IPS-18c (cell line): Measurements from ENCODE around the gene RNU6-8.

ENCODE experiments used
- H3K4me3 ChIP-seq: 2 replicates; pipeline ENCODE4 v1.7.0; 2013; ENCODE audit warnings: low read depth, mild to moderate bottlenecking, low read length, moderate library complexity; ENCODE audit not compliant: insufficient read depth
- H3K9me3 ChIP-seq: one replicate; pipeline ENCODE4 v1.6.1; 2013; ENCODE audit warnings: mild to moderate bottlenecking, low read length, moderate library complexity; ENCODE audit not compliant: control insufficient read depth, insufficient read depth

The RNU6-8 gene

DNA sequence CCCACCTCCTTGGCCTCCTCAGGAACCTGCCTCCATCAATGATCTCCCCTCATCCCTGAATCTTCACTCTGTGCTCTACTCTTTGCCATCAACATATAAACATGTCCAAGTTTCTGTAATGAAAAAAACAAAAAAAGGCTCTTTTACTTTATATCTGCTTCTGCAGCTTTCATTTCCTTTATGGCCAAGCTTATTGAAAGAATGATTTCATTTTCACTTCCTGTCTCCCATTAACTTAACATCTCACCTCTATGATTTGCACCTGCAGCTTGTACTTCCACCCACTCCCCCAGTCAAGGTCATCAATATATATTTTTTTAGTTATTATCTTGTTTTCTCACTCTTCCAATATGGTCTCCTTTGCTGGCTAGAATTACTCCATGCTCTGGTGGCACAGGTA, 16.8 kb downstream of the RNU6-8 start:
- H3K9me3 ChIP-seq: no peaks in the 10 kb centered on the region
- no peak overlapping the region for H3K4me3 ChIP-seq

DNA sequence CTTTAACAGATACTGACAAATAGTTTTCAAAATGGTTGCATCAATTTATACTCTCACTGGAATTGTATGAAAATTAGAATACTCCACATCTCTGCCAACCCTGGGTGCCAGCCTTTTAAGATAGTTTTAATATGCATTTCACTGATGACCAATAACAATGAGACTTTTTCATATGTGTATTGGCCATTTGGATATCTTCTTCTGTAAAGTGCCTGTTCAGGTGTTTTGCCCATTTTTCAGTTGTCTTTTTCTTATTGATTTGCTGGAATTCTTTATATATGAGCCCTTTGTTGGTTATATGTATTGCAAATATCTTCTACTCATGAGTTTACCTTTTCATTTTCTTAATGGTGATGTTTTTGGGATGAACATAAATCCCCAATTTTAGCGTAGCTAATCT, 18.0 kb downstream of the RNU6-8 start:
- Histone ChIP-seq H3K4me3 (no peak overlapping the region), H3K9me3 (no peaks in the 10 kb centered on the region)

DNA sequence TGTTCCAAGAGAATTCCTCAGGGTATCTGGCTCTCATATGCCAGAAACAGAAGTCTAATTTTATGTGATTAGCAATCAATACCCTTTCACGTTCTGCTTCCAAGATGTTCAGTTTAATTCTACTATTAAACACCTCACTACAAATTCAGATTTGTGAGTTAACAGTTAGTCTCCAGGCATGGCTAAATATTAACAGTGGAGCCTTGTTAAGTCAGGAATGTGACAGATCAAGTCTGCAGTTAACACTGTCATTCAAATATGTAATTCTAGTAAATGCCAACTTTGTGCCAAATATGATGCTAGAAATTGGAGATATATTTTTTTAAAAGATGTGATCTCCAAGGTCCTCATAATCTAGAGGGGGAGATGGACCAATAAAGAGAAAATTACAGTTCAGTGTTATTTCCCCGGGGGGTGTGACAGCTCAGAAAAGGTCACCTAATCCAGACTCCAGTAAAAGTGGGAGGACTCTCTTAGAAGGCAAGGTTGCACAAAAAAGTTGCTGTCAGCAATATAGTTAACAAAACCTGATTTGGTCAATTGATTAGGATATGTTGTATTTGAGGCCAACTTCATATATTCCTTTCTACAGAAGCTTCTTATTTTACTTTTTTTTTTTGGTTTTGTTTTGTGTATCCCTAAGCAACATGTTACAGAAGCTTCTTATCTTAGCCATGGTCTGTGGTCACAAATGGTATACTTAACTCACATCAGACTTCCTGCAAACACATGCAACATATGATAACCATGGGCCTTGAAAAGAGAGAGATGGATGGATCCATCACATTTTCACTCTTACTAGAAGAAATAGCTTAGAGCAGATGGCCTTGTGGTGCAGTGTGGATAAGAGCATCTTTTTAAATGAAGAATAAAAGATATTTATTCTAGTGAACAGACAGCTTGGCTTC, 19.7 kb downstream of the RNU6-8 start:
- Histone ChIP-seq H3K9me3 (no peaks in the 10 kb centered on the region), H3K4me3 (no peak overlapping the region)

DNA sequence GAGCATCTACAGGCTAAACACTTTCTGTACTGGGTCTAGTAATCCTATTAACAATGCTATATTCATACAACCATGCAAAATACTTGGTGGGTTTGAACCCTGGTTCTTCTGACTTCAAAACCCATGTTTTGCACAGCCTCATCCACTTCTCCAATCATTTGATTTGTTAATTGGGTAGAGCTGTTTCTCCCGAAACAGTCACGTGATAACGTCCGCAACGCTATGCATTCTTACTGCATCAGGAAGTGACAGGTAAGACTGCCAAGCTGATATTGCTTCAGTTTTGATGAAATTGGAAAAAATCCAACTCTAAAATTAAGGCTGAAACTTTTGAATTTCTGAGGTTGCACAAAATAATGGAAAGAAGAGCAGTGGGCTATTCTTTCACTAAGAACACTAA, 31.6 kb downstream of the RNU6-8 start:
- Histone ChIP-seq H3K4me3 (no peak overlapping the region), H3K9me3 (no peaks in the 10 kb centered on the region)

DNA sequence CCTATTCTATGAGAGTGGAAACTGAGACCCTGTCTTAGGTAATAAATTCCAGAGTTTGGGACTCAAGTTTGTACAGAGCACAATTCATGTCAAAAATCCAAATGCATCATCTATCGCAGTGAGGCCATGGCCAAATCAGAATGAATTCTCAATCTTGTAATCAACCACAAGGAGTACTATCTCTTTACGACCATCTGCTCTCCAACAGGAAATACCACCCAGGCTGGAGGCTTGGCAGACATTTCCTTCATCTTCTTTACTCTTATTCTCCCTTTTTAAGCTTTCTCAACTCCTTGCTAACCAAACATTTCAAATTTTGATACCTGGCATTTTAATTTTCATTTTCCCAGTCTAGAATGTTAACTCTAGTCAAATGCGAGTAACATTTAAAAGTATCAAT, 33.9 kb downstream of the RNU6-8 start:
- H3K9me3 ChIP-seq: no peaks in the 10 kb centered on the region
- no peak overlapping the region for H3K4me3 ChIP-seq

DNA sequence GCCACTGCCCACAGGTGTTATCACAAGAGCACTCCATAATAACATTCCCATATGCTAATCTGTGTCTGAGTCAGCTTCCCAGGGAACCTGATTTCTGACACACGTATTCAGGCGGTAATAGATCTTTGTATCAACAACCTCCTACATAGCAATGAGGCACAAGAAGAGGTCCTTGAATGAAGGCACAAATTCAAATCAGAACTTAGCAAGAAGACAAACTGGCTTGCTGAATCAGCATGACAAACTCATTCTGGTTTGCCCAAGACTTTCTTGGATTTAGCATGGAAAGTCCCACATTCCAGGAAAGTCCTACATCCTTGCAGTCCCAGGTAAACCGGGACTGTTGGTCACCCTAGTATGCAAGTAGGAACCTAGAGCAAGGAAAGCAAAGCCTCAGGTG, 35.2 kb downstream of the RNU6-8 start:
- no peaks in the 10 kb centered on the region for H3K9me3 ChIP-seq
- no peak overlapping the region for H3K4me3 ChIP-seq

DNA sequence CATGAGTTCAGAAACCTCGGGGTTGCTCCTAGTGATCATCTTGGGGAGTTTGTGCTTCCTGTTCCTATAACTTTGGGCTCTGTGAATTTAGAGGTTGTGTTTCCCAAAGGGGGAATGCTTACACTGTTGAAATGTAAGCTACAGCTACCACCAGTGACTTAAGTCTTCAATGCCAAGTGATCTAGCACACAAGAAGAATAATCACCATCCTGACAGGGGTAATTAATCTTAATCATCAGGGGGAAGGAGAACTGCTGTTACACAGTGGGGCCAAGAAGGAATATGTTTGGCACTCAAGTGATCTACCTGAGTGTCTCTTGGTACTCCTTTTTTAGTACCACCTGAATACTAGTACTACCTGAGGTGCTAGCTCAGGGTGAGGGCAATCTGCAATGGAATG, 36.1 kb downstream of the RNU6-8 start:
- no peak overlapping the region for H3K4me3 ChIP-seq
- H3K9me3 ChIP-seq: no peaks in the 10 kb centered on the region

DNA sequence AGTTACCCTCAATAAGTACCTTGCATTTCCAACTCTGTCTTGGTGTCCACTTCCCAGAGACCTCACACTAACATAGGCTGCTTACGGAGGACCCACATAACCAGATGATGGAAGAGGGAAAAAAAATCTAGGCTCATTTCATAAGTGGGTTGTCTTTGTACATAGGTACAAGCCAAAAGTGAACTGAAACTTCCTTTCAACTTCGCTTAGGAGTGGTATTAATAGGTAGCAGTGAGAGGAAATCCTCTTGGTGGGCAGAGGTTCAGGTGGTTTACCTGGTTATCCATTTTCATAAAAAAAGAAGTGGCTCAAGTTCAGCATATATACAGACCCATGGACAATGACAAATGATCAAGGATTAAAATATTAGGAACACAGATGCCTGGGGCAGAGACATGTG, 37.0 kb downstream of the RNU6-8 start:
- H3K9me3 ChIP-seq: no peaks in the 10 kb centered on the region
- H3K4me3 ChIP-seq: no peak overlapping the region
